ENCODE results near the gene RASGRF2.

DNA sequence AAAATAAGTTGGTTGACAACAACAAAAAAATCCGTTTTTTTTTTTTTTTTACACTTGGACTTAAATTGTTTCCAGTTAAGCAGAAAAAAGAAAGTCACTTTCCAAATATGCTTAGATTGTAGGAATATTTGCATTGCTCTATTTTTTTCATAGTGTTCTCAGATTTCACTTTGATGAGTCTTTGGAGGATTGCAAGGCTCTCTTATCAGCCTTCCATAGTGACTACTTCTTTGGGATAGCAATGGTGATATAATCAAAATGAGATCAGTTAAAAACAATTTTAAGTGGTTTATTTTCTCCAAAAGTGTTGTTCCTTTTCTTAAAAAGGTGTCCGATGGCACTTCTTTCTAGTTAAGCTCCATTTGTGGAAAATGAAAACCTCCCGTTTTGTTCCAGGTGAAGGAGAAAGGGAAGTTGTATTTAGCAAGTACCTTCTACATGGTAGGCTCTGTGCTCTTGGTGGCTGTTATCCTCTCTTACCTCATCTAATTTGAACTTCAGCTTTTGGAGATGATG, 3.9 kb downstream of the RASGRF2 start:
- TF ChIP-seq EP300 (IDR thresholded peaks at IDR 0.05; ENCODE audit: borderline replicate concordance) = no peak
- TF ChIP-seq ZBTB7A (IDR thresholded peaks at IDR 0.05; ENCODE audit: low read depth) = no peak
- TF ChIP-seq, protein P1, sequence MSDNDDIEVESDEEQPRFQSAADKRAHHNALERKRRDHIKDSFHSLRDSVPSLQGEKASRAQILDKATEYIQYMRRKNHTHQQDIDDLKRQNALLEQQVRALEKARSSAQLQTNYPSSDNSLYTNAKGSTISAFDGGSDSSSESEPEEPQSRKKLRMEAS (IDR thresholded peaks at IDR 0.05) = no peak
- TF ChIP-seq CEBPB (IDR thresholded peaks at IDR 0.05) = no peak
- TF ChIP-seq RAD21 (IDR thresholded peaks at IDR 0.05; ENCODE audit: low read depth) = no peak
- TF ChIP-seq, protein P2, sequence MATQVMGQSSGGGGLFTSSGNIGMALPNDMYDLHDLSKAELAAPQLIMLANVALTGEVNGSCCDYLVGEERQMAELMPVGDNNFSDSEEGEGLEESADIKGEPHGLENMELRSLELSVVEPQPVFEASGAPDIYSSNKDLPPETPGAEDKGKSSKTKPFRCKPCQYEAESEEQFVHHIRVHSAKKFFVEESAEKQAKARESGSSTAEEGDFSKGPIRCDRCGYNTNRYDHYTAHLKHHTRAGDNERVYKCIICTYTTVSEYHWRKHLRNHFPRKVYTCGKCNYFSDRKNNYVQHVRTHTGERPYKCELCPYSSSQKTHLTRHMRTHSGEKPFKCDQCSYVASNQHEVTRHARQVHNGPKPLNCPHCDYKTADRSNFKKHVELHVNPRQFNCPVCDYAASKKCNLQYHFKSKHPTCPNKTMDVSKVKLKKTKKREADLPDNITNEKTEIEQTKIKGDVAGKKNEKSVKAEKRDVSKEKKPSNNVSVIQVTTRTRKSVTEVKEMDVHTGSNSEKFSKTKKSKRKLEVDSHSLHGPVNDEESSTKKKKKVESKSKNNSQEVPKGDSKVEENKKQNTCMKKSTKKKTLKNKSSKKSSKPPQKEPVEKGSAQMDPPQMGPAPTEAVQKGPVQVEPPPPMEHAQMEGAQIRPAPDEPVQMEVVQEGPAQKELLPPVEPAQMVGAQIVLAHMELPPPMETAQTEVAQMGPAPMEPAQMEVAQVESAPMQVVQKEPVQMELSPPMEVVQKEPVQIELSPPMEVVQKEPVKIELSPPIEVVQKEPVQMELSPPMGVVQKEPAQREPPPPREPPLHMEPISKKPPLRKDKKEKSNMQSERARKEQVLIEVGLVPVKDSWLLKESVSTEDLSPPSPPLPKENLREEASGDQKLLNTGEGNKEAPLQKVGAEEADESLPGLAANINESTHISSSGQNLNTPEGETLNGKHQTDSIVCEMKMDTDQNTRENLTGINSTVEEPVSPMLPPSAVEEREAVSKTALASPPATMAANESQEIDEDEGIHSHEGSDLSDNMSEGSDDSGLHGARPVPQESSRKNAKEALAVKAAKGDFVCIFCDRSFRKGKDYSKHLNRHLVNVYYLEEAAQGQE (IDR thresholded peaks at IDR 0.05; ENCODE audit: low read depth) = no peak
- TF ChIP-seq, protein P3, sequence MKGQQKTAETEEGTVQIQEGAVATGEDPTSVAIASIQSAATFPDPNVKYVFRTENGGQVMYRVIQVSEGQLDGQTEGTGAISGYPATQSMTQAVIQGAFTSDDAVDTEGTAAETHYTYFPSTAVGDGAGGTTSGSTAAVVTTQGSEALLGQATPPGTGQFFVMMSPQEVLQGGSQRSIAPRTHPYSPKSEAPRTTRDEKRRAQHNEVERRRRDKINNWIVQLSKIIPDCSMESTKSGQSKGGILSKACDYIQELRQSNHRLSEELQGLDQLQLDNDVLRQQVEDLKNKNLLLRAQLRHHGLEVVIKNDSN (IDR thresholded peaks at IDR 0.05) = no peak
- TF ChIP-seq NFIC (IDR thresholded peaks at IDR 0.05) = no peak
- TF ChIP-seq TAF1 (IDR thresholded peaks at IDR 0.05; ENCODE audit: low read depth) = no peak

All from Ishikawa (cell line).